Neural progenitor cell (in vitro differentiated cells): ENCODE measurements around the gene S100A16. TPM values are rescaled to one million over a fixed set of nuclear protein-coding genes. Genes with fewer than 3 reads are reported as not detected.

Experiments
- DNase-seq: peaks from one replicate; pipeline ENCODE4 v3.0.0-alpha.2; 2016; ENCODE audit warnings: low spot score
- H2AFZ ChIP-seq: fragments of 200-600 bp; sonication (generic); replicated peaks from 2 replicates; pipeline ENCODE4 v1.6.1; 2016; ENCODE audit warnings: antibody characterized with exemption
- H3F3A ChIP-seq: fragments of 200-600 bp; sonication (generic); 2 replicates; pipeline ENCODE4 v1.6.1; 2016; ENCODE audit warnings: antibody characterized with exemption, low read depth
- H3K27ac ChIP-seq: fragments of 200-600 bp; sonication (generic); 2 replicates; pipeline ENCODE4 v1.5.1; 2016; ENCODE audit warnings: mild to moderate bottlenecking
- H3K27me3 ChIP-seq: fragments of 200-600 bp; sonication (generic); 2 replicates; pipeline ENCODE4 v1.6.1; 2016; ENCODE audit warnings: mild to moderate bottlenecking, moderate library complexity
- H3K36me3 ChIP-seq: fragments of 200-600 bp; sonication (generic); 2 replicates; pipeline ENCODE4 v1.5.1; 2016
- H3K4me1 ChIP-seq: fragments of 200-600 bp; sonication (generic); 2 replicates; pipeline ENCODE4 v1.6.1; 2016; ENCODE audit warnings: mixed run types
- H3K4me2 ChIP-seq: fragments of 200-600 bp; sonication (generic); 2 replicates; pipeline ENCODE4 v1.6.1; 2016
- H3K4me3 ChIP-seq: fragments of 200-600 bp; sonication (generic); 2 replicates; pipeline ENCODE4 v1.5.1; 2016
- H3K79me2 ChIP-seq: fragments of 200-600 bp; sonication (generic); 2 replicates; pipeline ENCODE4 v1.6.1; 2016; ENCODE audit warnings: low read depth
- H3K9ac ChIP-seq: fragments of 200-600 bp; sonication (generic); 2 replicates; pipeline ENCODE4 v1.6.1; 2016
- H3K9me3 ChIP-seq: fragments of 200-600 bp; sonication (generic); 2 replicates; pipeline ENCODE4 v1.5.1; 2016; ENCODE audit warnings: low read depth
- H4K20me1 ChIP-seq: fragments of 200-600 bp; sonication (generic); 2 replicates; pipeline ENCODE4 v1.6.1; 2016; ENCODE audit warnings: low read depth
- H3K27ac Mint-ChIP-seq: 3 replicates; pipeline ENCODE4 v1.8.0; 2021; ENCODE audit warnings: mixed read lengths
- H3K27me3 Mint-ChIP-seq: 2 replicates; pipeline ENCODE4 v1.8.0; 2022; ENCODE audit warnings: low read depth, mild to moderate bottlenecking, inconsistent platforms, moderate library complexity, mixed read lengths; ENCODE audit not compliant: insufficient read depth
- H3K36me3 Mint-ChIP-seq: 3 replicates; pipeline ENCODE4 v1.8.0; 2021; ENCODE audit warnings: mixed read lengths
- H3K4me1 Mint-ChIP-seq: 3 replicates; pipeline ENCODE4 v1.8.0; 2021; ENCODE audit warnings: mixed read lengths
- H3K4me3 Mint-ChIP-seq: 3 replicates; pipeline ENCODE4 v1.8.0; 2021; ENCODE audit warnings: mild to moderate bottlenecking, moderate library complexity, mixed read lengths
- H3K9me3 Mint-ChIP-seq: 3 replicates; pipeline ENCODE4 v1.8.0; 2020; ENCODE audit warnings: mixed read lengths
- EZH2 ChIP-seq: fragments of 200-600 bp; sonication (generic); IDR thresholded peaks from 2 replicates; pipeline ENCODE4 v1.6.1; 2017; ENCODE audit warnings: antibody characterized with exemption, mild to moderate bottlenecking, moderate library complexity
- EZH2phosphoT487 ChIP-seq: fragments of 200-600 bp; sonication (generic); IDR thresholded peaks from 2 replicates; pipeline ENCODE4 v1.6.1; 2017; ENCODE audit warnings: antibody characterized with exemption
- total RNA-seq: library from RNA; depleted of rRNA; stranded (reverse); fragments of >200 nt; gene quantifications from 2 replicates; pipeline ENCODE4 v1.2.3, GENCODE V29; 2015; ENCODE audit warnings: low replicate concordance
- TF ChIP-seq, protein P1 (sequence below): fragments of 200-600 bp; sonication (generic); IDR thresholded peaks from 2 replicates; pipeline ENCODE4 v1.5.1; 2017; ENCODE audit warnings: antibody characterized with exemption, mild to moderate bottlenecking

Gene S100A16
- total RNA-seq, 1 donor from 2014 or later, result 13.1 TPM

DNA sequence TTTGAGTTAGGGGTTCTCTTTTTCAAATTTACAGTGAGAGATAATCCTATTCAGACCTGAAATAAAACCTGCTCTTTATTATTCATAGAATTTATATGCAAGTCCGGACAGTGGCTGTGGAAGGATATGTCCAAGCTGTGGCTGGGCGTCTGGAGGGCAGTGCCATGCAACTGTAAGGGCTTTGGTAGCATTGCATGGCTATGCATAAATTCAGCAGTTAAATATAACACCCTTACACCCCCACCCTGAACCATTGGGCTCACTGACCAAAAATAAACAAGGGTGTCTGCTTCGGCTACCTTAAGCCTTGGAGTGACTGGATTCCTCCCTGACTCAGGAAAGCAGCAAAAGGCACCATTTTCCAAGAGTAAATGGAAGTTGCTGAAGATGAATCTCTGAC, 26.3 kb upstream of the S100A16 start:
- Mint-ChIP-seq H3K4me3 (no peak overlapping the region), H3K27ac (no peak overlapping the region), H3K4me1 (peaks cover 13% of the 10 kb centered on the region), H3K36me3 (peaks cover 37% of the 10 kb centered on the region), H3K9me3 (no peaks in the 10 kb centered on the region), H3K27me3 (no peaks in the 10 kb centered on the region)
- Histone ChIP-seq H2AFZ (no peak overlapping the region), H3K79me2 (peaks cover 94% of the 10 kb centered on the region), H3F3A (peaks cover 42% of the 10 kb centered on the region), H3K9me3 (no peaks in the 10 kb centered on the region), H3K4me1 (peaks cover 8% of the 10 kb centered on the region), H3K9ac (no peak overlapping the region), H3K36me3 (peaks cover 50% of the 10 kb centered on the region), H3K4me2 (no peak overlapping the region), H3K27ac (no peak overlapping the region), H3K4me3 (no peak overlapping the region), H3K27me3 (no peaks in the 10 kb centered on the region), H4K20me1 (peaks cover 66% of the 10 kb centered on the region)
- no peak for DNase-seq
- TF ChIP-seq EZH2phosphoT487, result no peak
- TF ChIP-seq, protein P1, sequence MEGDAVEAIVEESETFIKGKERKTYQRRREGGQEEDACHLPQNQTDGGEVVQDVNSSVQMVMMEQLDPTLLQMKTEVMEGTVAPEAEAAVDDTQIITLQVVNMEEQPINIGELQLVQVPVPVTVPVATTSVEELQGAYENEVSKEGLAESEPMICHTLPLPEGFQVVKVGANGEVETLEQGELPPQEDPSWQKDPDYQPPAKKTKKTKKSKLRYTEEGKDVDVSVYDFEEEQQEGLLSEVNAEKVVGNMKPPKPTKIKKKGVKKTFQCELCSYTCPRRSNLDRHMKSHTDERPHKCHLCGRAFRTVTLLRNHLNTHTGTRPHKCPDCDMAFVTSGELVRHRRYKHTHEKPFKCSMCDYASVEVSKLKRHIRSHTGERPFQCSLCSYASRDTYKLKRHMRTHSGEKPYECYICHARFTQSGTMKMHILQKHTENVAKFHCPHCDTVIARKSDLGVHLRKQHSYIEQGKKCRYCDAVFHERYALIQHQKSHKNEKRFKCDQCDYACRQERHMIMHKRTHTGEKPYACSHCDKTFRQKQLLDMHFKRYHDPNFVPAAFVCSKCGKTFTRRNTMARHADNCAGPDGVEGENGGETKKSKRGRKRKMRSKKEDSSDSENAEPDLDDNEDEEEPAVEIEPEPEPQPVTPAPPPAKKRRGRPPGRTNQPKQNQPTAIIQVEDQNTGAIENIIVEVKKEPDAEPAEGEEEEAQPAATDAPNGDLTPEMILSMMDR, result no peak
- no peak for TF ChIP-seq EZH2

DNA sequence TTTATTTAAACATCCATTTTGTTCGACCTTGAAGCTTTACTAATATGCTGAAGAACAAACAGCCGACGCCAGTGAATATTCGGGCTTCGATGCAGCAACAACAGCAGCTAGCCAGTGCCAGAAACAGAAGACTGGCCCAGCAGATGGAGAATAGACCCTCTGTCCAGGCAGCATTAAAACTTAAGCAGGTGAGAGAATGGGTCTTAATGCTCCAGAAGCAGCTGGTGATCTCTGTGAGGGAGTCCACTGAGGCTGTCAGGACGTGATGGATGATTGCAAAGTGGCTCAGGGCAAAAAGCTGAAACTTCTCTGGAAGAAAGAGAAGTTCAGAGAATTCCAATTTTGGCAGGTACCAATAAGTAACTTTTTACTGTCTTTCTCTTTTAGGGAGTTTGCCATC, 25.3 kb upstream of the S100A16 start:
- H3F3A ChIP-seq, result peaks cover 36% of the 10 kb centered on the region
- Mint-ChIP-seq H3K4me3 (no peak overlapping the region), H3K27me3 (peaks cover 2% of the 10 kb centered on the region), H3K36me3 (peaks cover 32% of the 10 kb centered on the region), H3K9me3 (no peaks in the 10 kb centered on the region), H3K4me1 (peaks cover 16% of the 10 kb centered on the region), H3K27ac (no peak overlapping the region)
- H3K9me3 ChIP-seq, result no peaks in the 10 kb centered on the region
- DNase-seq, result no peak
- H3K4me3 ChIP-seq, result no peak overlapping the region
- no peak overlapping the region for H2AFZ ChIP-seq
- H3K4me1 ChIP-seq, result peaks cover 8% of the 10 kb centered on the region
- no peak overlapping the region for H3K4me2 ChIP-seq
- peaks cover 43% of the 10 kb centered on the region for H3K36me3 ChIP-seq
- no peaks in the 10 kb centered on the region for H3K27me3 ChIP-seq
- H3K79me2 ChIP-seq, result peaks cover 93% of the 10 kb centered on the region
- H4K20me1 ChIP-seq, result peaks cover 57% of the 10 kb centered on the region
- H3K9ac ChIP-seq, result no peak overlapping the region
- no peak for TF ChIP-seq EZH2
- TF ChIP-seq, protein P1, result no peak
- TF ChIP-seq EZH2phosphoT487, result no peak
- no peak overlapping the region for H3K27ac ChIP-seq

DNA sequence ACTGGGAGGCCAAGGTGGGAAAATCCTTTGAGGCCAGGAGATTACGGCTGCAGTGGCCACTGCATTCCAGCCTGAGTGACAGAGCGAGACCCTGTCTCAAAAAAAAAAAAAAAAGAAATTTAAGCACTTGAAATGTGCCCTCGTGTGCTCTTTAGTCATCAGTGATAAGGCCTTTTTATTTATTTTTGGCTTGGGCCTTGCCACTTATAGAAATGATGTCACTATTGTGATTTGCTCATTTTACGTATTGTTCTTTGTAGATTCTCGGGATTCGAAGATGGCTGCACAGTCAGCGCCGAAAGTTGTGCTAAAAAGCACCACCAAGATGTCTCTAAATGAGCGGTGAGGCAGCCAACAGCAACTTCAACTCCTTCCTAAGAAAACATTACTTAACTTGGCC, 23.4 kb upstream of the S100A16 start:
- no peak overlapping the region for H3K27ac Mint-ChIP-seq
- TF ChIP-seq, protein P1, result no peak
- TF ChIP-seq EZH2, result no peak
- no peak for TF ChIP-seq EZH2phosphoT487

More for the DNA sequence above, 23.4 kb upstream of the S100A16 start:
- peaks cover 39% of the 10 kb centered on the region for H4K20me1 ChIP-seq
- peaks cover 8% of the 10 kb centered on the region for H3K4me1 ChIP-seq
- H3K79me2 ChIP-seq, result peaks cover 74% of the 10 kb centered on the region
- Mint-ChIP-seq H3K36me3 (peaks cover 21% of the 10 kb centered on the region), H3K4me3 (peak overlapping the region; percentile 85), H3K27me3 (peaks cover 2% of the 10 kb centered on the region), H3K4me1 (peaks cover 19% of the 10 kb centered on the region), H3K9me3 (no peaks in the 10 kb centered on the region)
- H3K27ac ChIP-seq, result no peak overlapping the region
- H3K4me3 ChIP-seq, result no peak overlapping the region
- H3K4me2 ChIP-seq, result peak overlapping the region; percentile 73
- no peaks in the 10 kb centered on the region for H3K9me3 ChIP-seq
- no peaks in the 10 kb centered on the region for H3K27me3 ChIP-seq
- H3F3A ChIP-seq, result peaks cover 22% of the 10 kb centered on the region
- H3K9ac ChIP-seq, result no peak overlapping the region
- no peak overlapping the region for H2AFZ ChIP-seq
- DNase-seq, result no peak
- H3K36me3 ChIP-seq, result peaks cover 32% of the 10 kb centered on the region
